ENCODE results near the gene ZFP1.
A peak's percentile ranks its signal among the peaks of the same experiment; 100 is the strongest.

Gene ZFP1

GRCh38 chr16:75131081-75131480 is 17.2 kb upstream of the ZFP1 start:
- Histone ChIP-seq H3K9ac (ENCODE audit: low read depth, low read length) (peak overlapping the region; percentile 32; the same call in 1 of the 2 replicates), H3K27me3 (ENCODE audit: insufficient read depth, low read length) (no peaks in the 10 kb centered on the region), H3K36me3 (ENCODE audit: insufficient read depth, low read depth, low read length) (no peaks in the 10 kb centered on the region), H3K4me3 (ENCODE audit: low read length) (no peak overlapping the region), H3K27ac (ENCODE audit: low read length) (peak overlapping the region; percentile 47), H3K4me1 (ENCODE audit: insufficient read depth, low read length) (peaks cover 6% of the 10 kb centered on the region; the same call in 1 of the 2 replicates), H3K9me3 (ENCODE audit: insufficient read depth, low read depth, low read length) (peaks cover 19% of the 10 kb centered on the region)

DNA sequence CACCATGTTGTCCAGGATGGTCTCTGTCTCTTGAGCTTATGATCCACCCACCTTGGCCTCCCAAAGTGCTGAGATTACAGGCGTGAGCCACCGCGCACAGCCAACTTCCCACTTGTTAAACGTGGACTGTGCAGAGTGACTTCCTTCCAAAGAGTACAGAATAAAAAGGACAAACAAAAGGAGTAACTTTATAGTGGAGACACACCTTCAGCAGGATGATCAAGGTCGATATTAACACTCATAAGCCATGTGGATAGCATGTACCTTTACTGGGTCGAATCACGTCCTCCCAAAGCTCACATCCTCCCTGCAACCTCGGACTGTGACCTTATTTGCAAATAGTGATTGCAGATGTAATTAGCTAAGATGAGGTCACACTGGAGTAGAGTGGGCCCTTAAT is 10.1 kb upstream of the ZFP1 start:
- H3K27ac ChIP-seq (ENCODE audit: low read length): no peak overlapping the region
- H3K4me3 ChIP-seq (ENCODE audit: low read length): no peak overlapping the region
- no peaks in the 10 kb centered on the region for H3K27me3 ChIP-seq (ENCODE audit: insufficient read depth, low read length)
- H3K4me1 ChIP-seq (ENCODE audit: insufficient read depth, low read length): peaks cover 6% of the 10 kb centered on the region
- no peaks in the 10 kb centered on the region for H3K9me3 ChIP-seq (ENCODE audit: insufficient read depth, low read depth, low read length)
- no peak overlapping the region for H3K9ac ChIP-seq (ENCODE audit: low read depth, low read length)
- H3K36me3 ChIP-seq (ENCODE audit: insufficient read depth, low read depth, low read length): no peaks in the 10 kb centered on the region

DNA sequence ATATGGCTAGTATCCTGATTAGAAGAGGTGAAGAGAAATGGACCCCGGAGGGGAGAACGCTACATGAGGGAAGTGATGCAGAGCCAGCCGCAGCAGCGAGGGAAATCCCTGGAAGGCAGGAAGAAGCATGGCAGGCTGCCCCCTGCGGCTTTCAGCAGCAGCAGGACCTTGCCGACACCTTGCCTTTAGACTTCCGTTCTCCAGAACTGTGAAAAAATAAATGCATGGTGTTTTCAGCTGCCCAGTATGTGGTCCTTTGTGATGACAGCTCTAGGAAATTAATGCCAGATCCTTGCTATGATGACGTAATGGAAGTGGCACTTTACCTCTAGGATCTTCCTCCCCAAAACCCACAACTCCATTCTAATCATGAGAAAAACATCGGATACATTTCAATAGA is 9.7 kb upstream of the ZFP1 start:
- Histone ChIP-seq H3K4me3 (ENCODE audit: low read length) (no peak overlapping the region), H3K9ac (ENCODE audit: low read depth, low read length) (no peak overlapping the region), H3K36me3 (ENCODE audit: insufficient read depth, low read depth, low read length) (no peaks in the 10 kb centered on the region), H3K27me3 (ENCODE audit: insufficient read depth, low read length) (no peaks in the 10 kb centered on the region), H3K27ac (ENCODE audit: low read length) (no peak overlapping the region), H3K4me1 (ENCODE audit: insufficient read depth, low read length) (peaks cover 6% of the 10 kb centered on the region), H3K9me3 (ENCODE audit: insufficient read depth, low read depth, low read length) (no peaks in the 10 kb centered on the region)

GRCh38 chr16:75139498-75139897 is 8.8 kb upstream of the ZFP1 start:
- H3K27ac ChIP-seq (ENCODE audit: low read length): no peak overlapping the region
- H3K4me1 ChIP-seq (ENCODE audit: insufficient read depth, low read length): peaks cover 6% of the 10 kb centered on the region

DNA sequence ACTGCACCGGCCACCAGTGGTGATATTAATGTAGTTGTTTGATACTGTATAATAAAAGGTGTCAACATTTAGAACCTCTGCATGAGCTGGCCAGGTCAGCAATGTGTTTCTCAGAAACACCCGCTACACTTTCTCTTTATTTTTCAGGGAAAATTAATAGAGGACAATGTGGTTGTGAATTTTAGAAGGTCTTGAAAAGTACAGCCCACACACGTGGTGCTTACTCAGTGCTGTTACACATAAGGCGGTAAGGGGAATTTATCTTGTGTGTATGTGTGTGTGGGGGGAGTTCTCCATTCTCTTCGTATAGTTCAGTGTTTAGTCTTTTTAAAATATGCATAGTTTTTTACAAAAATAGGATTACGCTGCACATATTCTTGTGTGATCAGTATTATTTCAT is 4.4 kb upstream of the ZFP1 start:
- Histone ChIP-seq H3K27me3 (ENCODE audit: insufficient read depth, low read length) (no peaks in the 10 kb centered on the region), H3K9me3 (ENCODE audit: insufficient read depth, low read depth, low read length) (no peaks in the 10 kb centered on the region), H3K9ac (ENCODE audit: low read depth, low read length) (no peak overlapping the region), H3K36me3 (ENCODE audit: insufficient read depth, low read depth, low read length) (no peaks in the 10 kb centered on the region), H3K4me1 (ENCODE audit: insufficient read depth, low read length) (no peaks in the 10 kb centered on the region), H3K27ac (ENCODE audit: low read length) (no peak overlapping the region), H3K4me3 (ENCODE audit: low read length) (no peak overlapping the region)

More at GRCh38 chr16:75139498-75139897, 8.8 kb upstream of the ZFP1 start:
- Histone ChIP-seq H3K9me3 (ENCODE audit: insufficient read depth, low read depth, low read length) (no peaks in the 10 kb centered on the region), H3K36me3 (ENCODE audit: insufficient read depth, low read depth, low read length) (no peaks in the 10 kb centered on the region), H3K9ac (ENCODE audit: low read depth, low read length) (no peak overlapping the region), H3K4me3 (ENCODE audit: low read length) (no peak overlapping the region), H3K27me3 (ENCODE audit: insufficient read depth, low read length) (no peaks in the 10 kb centered on the region)

GRCh38 chr16:75147968-75148310 is 385 bp upstream of the ZFP1 start:
- H3K4me1 ChIP-seq (ENCODE audit: insufficient read depth, low read length): no peaks in the 10 kb centered on the region
- peaks cover 21% of the 10 kb centered on the region for H3K9me3 ChIP-seq (ENCODE audit: insufficient read depth, low read depth, low read length)
- H3K4me3 ChIP-seq (ENCODE audit: low read length): peak overlapping the region; percentile 81
- peaks cover 17% of the 10 kb centered on the region for H3K36me3 ChIP-seq (ENCODE audit: insufficient read depth, low read depth, low read length)
- H3K9ac ChIP-seq (ENCODE audit: low read depth, low read length): peak overlapping the region; percentile 92; the same call in 1 of the 2 replicates
- no peak overlapping the region for H3K27ac ChIP-seq (ENCODE audit: low read length)
- H3K27me3 ChIP-seq (ENCODE audit: insufficient read depth, low read length): no peaks in the 10 kb centered on the region

- no peak overlapping the region for H3K27ac ChIP-seq (ENCODE audit: low read length)
- H3K9me3 ChIP-seq (ENCODE audit: insufficient read depth, low read depth, low read length): peaks cover 24% of the 10 kb centered on the region
- H3K27me3 ChIP-seq (ENCODE audit: insufficient read depth, low read length): no peaks in the 10 kb centered on the region
- no peak overlapping the region for H3K4me3 ChIP-seq (ENCODE audit: low read length)
- no peaks in the 10 kb centered on the region for H3K4me1 ChIP-seq (ENCODE audit: insufficient read depth, low read length)
- H3K9ac ChIP-seq (ENCODE audit: low read depth, low read length): no peak overlapping the region
- peaks cover 45% of the 10 kb centered on the region for H3K36me3 ChIP-seq (ENCODE audit: insufficient read depth, low read depth, low read length)
Measured at GRCh38 chr16:75151798-75152197, 3.5 kb downstream of the ZFP1 start.

DNA sequence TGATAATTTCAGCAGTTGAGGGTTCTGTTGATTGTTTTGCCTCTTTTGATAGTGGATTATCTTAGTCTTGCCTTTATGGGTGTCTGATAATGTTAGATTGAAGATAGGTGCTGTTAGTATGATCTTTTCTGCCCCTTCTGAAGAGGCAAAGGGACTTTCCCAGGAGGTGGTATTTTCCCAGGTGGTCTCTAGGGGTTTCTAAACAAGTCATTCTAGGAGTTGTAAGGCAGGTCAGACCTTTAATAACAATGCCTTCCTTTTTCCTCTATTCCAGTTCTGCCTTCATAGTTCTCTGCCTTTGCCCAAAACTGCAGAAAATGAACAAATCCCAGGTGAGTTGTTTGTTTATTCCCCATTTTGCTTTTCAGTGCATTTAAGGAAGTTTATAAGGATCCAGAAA is 4.3 kb downstream of the ZFP1 start:
- peaks cover 24% of the 10 kb centered on the region for H3K9me3 ChIP-seq (ENCODE audit: insufficient read depth, low read depth, low read length)
- H3K4me1 ChIP-seq (ENCODE audit: insufficient read depth, low read length): no peaks in the 10 kb centered on the region
- no peak overlapping the region for H3K9ac ChIP-seq (ENCODE audit: low read depth, low read length)
- no peak overlapping the region for H3K4me3 ChIP-seq (ENCODE audit: low read length)
- H3K27ac ChIP-seq (ENCODE audit: low read length): no peak overlapping the region
- no peaks in the 10 kb centered on the region for H3K27me3 ChIP-seq (ENCODE audit: insufficient read depth, low read length)
- H3K36me3 ChIP-seq (ENCODE audit: insufficient read depth, low read depth, low read length): peaks cover 51% of the 10 kb centered on the region

GRCh38 chr16:75160386-75160785 is 12.1 kb downstream of the ZFP1 start:
- Histone ChIP-seq H3K27me3 (ENCODE audit: insufficient read depth, low read length) (no peaks in the 10 kb centered on the region), H3K4me1 (ENCODE audit: insufficient read depth, low read length) (no peaks in the 10 kb centered on the region), H3K9ac (ENCODE audit: low read depth, low read length) (no peak overlapping the region), H3K9me3 (ENCODE audit: insufficient read depth, low read depth, low read length) (peaks cover 9% of the 10 kb centered on the region; the same call in 1 of the 2 replicates), H3K4me3 (ENCODE audit: low read length) (no peak overlapping the region), H3K36me3 (ENCODE audit: insufficient read depth, low read depth, low read length) (peaks cover 41% of the 10 kb centered on the region), H3K27ac (ENCODE audit: low read length) (no peak overlapping the region)

- Histone ChIP-seq H3K27ac (ENCODE audit: low read length) (no peak overlapping the region), H3K27me3 (ENCODE audit: insufficient read depth, low read length) (no peaks in the 10 kb centered on the region), H3K4me3 (ENCODE audit: low read length) (no peak overlapping the region), H3K9me3 (ENCODE audit: insufficient read depth, low read depth, low read length) (peaks cover 93% of the 10 kb centered on the region), H3K4me1 (ENCODE audit: insufficient read depth, low read length) (no peaks in the 10 kb centered on the region), H3K36me3 (ENCODE audit: insufficient read depth, low read depth, low read length) (peaks cover 70% of the 10 kb centered on the region), H3K9ac (ENCODE audit: low read depth, low read length) (no peak overlapping the region)
Measured at GRCh38 chr16:75169899-75170405, 21.6 kb downstream of the ZFP1 start.

DNA sequence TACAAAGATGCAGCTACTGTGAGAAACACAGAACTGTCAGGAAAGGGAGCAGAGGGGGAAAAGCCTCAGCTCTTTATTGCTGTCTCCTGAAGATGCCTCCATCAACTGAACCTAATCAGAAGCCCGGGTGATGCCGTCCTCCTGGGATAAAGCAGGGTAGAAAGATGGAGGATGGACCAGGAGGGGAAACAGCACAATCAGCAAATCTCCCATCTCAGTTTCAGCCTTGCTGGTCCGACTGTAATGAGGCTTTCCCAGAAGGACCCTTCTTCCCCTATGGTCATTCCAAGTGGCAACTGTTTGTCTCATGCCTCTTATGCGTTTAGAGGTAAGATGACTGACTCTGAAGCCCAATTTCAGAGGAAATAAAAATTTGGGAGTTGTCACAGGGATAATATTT is 24.3 kb downstream of the ZFP1 start:
- Histone ChIP-seq H3K27ac (ENCODE audit: low read length) (no peak overlapping the region), H3K27me3 (ENCODE audit: insufficient read depth, low read length) (no peaks in the 10 kb centered on the region), H3K36me3 (ENCODE audit: insufficient read depth, low read depth, low read length) (peaks cover 51% of the 10 kb centered on the region), H3K9me3 (ENCODE audit: insufficient read depth, low read depth, low read length) (peaks cover 92% of the 10 kb centered on the region), H3K4me3 (ENCODE audit: low read length) (no peak overlapping the region), H3K9ac (ENCODE audit: low read depth, low read length) (no peak overlapping the region), H3K4me1 (ENCODE audit: insufficient read depth, low read length) (no peaks in the 10 kb centered on the region)

DNA sequence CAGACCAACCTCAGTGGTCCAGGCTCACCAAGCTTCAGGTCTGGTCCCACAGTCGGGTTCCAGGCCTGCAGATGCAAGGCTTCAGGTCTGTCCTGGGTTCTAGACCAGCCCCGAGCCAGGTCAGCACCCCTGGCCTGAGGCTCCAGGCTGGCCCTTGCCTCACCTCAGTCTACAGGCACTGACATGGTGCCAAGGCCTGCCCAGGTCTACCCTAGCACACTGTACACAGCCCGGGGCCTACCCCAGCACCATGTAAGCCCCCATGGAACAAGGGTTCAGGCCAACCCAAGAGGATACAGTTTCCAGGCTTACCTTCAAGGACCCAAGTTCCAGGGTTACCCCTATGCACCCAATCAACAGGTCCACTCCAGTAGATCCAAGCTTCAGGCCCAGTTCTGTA is 26.8 kb downstream of the ZFP1 start:
- H3K9ac ChIP-seq (ENCODE audit: low read depth, low read length): no peak overlapping the region
- H3K36me3 ChIP-seq (ENCODE audit: insufficient read depth, low read depth, low read length): peaks cover 26% of the 10 kb centered on the region
- no peaks in the 10 kb centered on the region for H3K27me3 ChIP-seq (ENCODE audit: insufficient read depth, low read length)
- no peak overlapping the region for H3K27ac ChIP-seq (ENCODE audit: low read length)
- H3K4me3 ChIP-seq (ENCODE audit: low read length): no peak overlapping the region
- H3K4me1 ChIP-seq (ENCODE audit: insufficient read depth, low read length): no peaks in the 10 kb centered on the region
- peaks cover 67% of the 10 kb centered on the region for H3K9me3 ChIP-seq (ENCODE audit: insufficient read depth, low read depth, low read length)

Measured in iPS-20b (cell line).